SK-MEL-5 (cell line): ENCODE data around the gene ASPSCR1. TPM values are rescaled to one million over a fixed set of nuclear protein-coding genes. Genes with fewer than 3 reads are reported as not detected.

Source experiments
- DNase-seq: peaks from one replicate; pipeline ENCODE4 v3.0.0-alpha.2; 2016; ENCODE audit warnings: low read depth, low spot score
- in situ Hi-C: cut with HindIII; loops from 2 replicates; pipeline ENCODE4 v1.10.0; 2016; ENCODE audit warnings: low sequenced_read_pairs, high pct_unique_total_duplicates, low pct_unique_long_range_greater_than_20kb
- total RNA-seq: library from RNA; depleted of rRNA; stranded (reverse); fragments of >200 nt; shearing (Covaris generic); gene quantifications from 2 replicates; pipeline ENCODE4 v1.2.3, GENCODE V29; 2014

ASPSCR1 gene
- total RNA-seq, 1 experiment from 2014 or later = 80.5 TPM

- in situ Hi-C loops = no loop called here
- no peak for DNase-seq
These were observed 36.4 kb downstream of the ASPSCR1 start for GRCh38 chr17:82013772-82014321.

- in situ Hi-C loops = no loop called here
- no peak for DNase-seq
These were observed 37.0 kb downstream of the ASPSCR1 start for GRCh38 chr17:82014432-82014831.

- in situ Hi-C loops = no loop called here
- DNase-seq = no peak
These were observed 37.5 kb downstream of the ASPSCR1 start for GRCh38 chr17:82014971-82015310.

GRCh38 chr17:82015311-82015971 lies 38.0 kb downstream of the ASPSCR1 start:
- DNase-seq = no peak
- in situ Hi-C loops = no loop called here

GRCh38 chr17:82016061-82016874 lies 38.8 kb downstream of the ASPSCR1 start:
- in situ Hi-C loops = no loop called here

GRCh38 chr17:82016875-82017459 lies 39.5 kb downstream of the ASPSCR1 start:
- in situ Hi-C loops = no loop called here
- no peak for DNase-seq

More at GRCh38 chr17:82016061-82016874, 38.8 kb downstream of the ASPSCR1 start:
- DNase-seq = no peak

- in situ Hi-C loops = no loop called here
These were observed 40.3 kb downstream of the ASPSCR1 start for GRCh38 chr17:82017612-82018151.

GRCh38 chr17:82018152-82018988 lies 40.9 kb downstream of the ASPSCR1 start:
- no peak for DNase-seq
- in situ Hi-C loops = no loop called here

More at GRCh38 chr17:82017612-82018151, 40.3 kb downstream of the ASPSCR1 start:
- no peak for DNase-seq

GRCh38 chr17:82018989-82019689 lies 41.7 kb downstream of the ASPSCR1 start:
- in situ Hi-C loops = no loop called here
- DNase-seq = no peak

GRCh38 chr17:82019690-82020571 lies 42.5 kb downstream of the ASPSCR1 start:
- in situ Hi-C loops = no loop called here
- peak; percentile 83 for DNase-seq

GRCh38 chr17:82020572-82021106 lies 43.2 kb downstream of the ASPSCR1 start:
- in situ Hi-C loops = no loop called here
- DNase-seq = no peak

GRCh38 chr17:82021107-82021899 lies 43.9 kb downstream of the ASPSCR1 start:
- DNase-seq = peak; percentile 91
- in situ Hi-C loops = no loop called here

- no peak for DNase-seq
- in situ Hi-C loops = no loop called here
These were observed 44.5 kb downstream of the ASPSCR1 start for GRCh38 chr17:82021900-82022309.

GRCh38 chr17:82022310-82022980 lies 45.0 kb downstream of the ASPSCR1 start, which contains the start of gene CENPX:
Gene CENPX, minus strand, starts transcription at chr17:82022878. Its CDS starts 17 bp downstream, at chr17:82022861.
- no peak for DNase-seq
- in situ Hi-C loops = no loop called here
